Upper lobe of left lung (tissue), 4 donors: ENCODE results near the gene DNAAF5.

Experiments
- CTCF ChIP-seq, 6 experiments: fragments of 450-650 bp in 4 of 6; fragments of 200-600 bp in 2 of 6; sonication (generic) in 2 of 6; IDR thresholded peaks; one replicate each; pipeline ENCODE4 v1.5.1; 2016 to 2019; ENCODE audit warnings: antibody characterized with exemption in 6 of 6
- EP300 ChIP-seq, 4 donors: sonication (generic); formaldehyde crosslinking; IDR thresholded peaks; one replicate each; pipeline ENCODE4 v1.5.1; 2017; ENCODE audit warnings: antibody characterized with exemption in 4 of 4, control low read depth in 2 of 4
- POLR2A ChIP-seq, 4 donors: fragments of 450-650 bp; IDR thresholded peaks; one replicate each; pipeline ENCODE4 v1.5.1; 2016 to 2017; ENCODE audit warnings: antibody characterized with exemption in 4 of 4, mild to moderate bottlenecking in 2 of 4
- POLR2AphosphoS5 ChIP-seq, 2 donors: sonication (generic); formaldehyde crosslinking; IDR thresholded peaks; one replicate each; pipeline ENCODE4 v1.5.1; 2017; ENCODE audit warnings: antibody characterized with exemption in 2 of 2

GRCh38 chr7:816300-816750 is 89.8 kb downstream of the DNAAF5 start:
- TF ChIP-seq CTCF (IDR thresholded peaks at IDR 0.05) (no peak), POLR2AphosphoS5 (IDR thresholded peaks at IDR 0.05) (peak; percentile 84 to 93), POLR2A (IDR thresholded peaks at IDR 0.05) (peak in 2 of 4 donors; percentile 48 to 82), EP300 (IDR thresholded peaks at IDR 0.05) (no peak)
